T follicular helper cell (primary cell): ENCODE data around the gene TLE2.
"Not testable (repeated sequence)": the region's sequence is repeated elsewhere in the genome, so short reads cannot be mapped to it uniquely, and the experiment has no call there.

Experiments used
- DNase-seq: peaks from one replicate; pipeline ENCODE4 v3.0.0-alpha.2; 2020; ENCODE audit warnings: low read depth

Gene TLE2

GRCh38 chr19:3036977-3037544 lies 8.0 kb upstream of the TLE2 start:
- not testable (repeated sequence) for DNase-seq

GRCh38 chr19:3036119-3036976 lies 7.3 kb upstream of the TLE2 start:
- DNase-seq: peak; percentile 69

GRCh38 chr19:3035542-3036118 lies 6.5 kb upstream of the TLE2 start:
- peak; percentile 91 for DNase-seq

GRCh38 chr19:3034656-3035541 lies 5.8 kb upstream of the TLE2 start:
- DNase-seq: no peak

- DNase-seq: no peak
Measured at GRCh38 chr19:3034406-3034655, 5.3 kb upstream of the TLE2 start.

- DNase-seq: no peak
Measured at GRCh38 chr19:3033595-3034405, 4.7 kb upstream of the TLE2 start.

- no peak for DNase-seq
Measured at GRCh38 chr19:3031607-3031867, 2.5 kb upstream of the TLE2 start.

- DNase-seq: no peak
Measured at GRCh38 chr19:3028305-3029064, 595 bp downstream of the TLE2 start.

GRCh38 chr19:3027981-3028304 lies 1.1 kb downstream of the TLE2 start:
- DNase-seq: no peak

GRCh38 chr19:3027292-3027691 lies 1.8 kb downstream of the TLE2 start:
- no peak for DNase-seq

GRCh38 chr19:3026768-3027167 lies 2.3 kb downstream of the TLE2 start:
- no peak for DNase-seq

- no peak for DNase-seq
Measured at GRCh38 chr19:3025549-3025886, 3.6 kb downstream of the TLE2 start.

GRCh38 chr19:3024870-3025548 lies 4.1 kb downstream of the TLE2 start:
- no peak for DNase-seq

GRCh38 chr19:3024509-3024869 lies 4.6 kb downstream of the TLE2 start:
- no peak for DNase-seq

- no peak for DNase-seq
Measured at GRCh38 chr19:3020321-3020960, 8.6 kb downstream of the TLE2 start.

GRCh38 chr19:3019211-3019854 lies 9.7 kb downstream of the TLE2 start:
- DNase-seq: no peak

- no peak for DNase-seq
Measured at GRCh38 chr19:3017923-3018322, 11.2 kb downstream of the TLE2 start.

- no peak for DNase-seq
Measured at GRCh38 chr19:3015126-3016057, 13.7 kb downstream of the TLE2 start.

- no peak for DNase-seq
Measured at GRCh38 chr19:3014135-3014534, 14.9 kb downstream of the TLE2 start.
